ENCODE data around the gene PADI2. TPM values are rescaled to one million over a fixed set of nuclear protein-coding genes. Genes with fewer than 3 reads are reported as not detected.

Gene PADI2
- total and polyA plus RNA-seq, 2 of the 8 experiments (the other 6 are each of a cell fraction or from before 2014, with no cell fraction given) = 1.6 to 7.5 TPM

DNA sequence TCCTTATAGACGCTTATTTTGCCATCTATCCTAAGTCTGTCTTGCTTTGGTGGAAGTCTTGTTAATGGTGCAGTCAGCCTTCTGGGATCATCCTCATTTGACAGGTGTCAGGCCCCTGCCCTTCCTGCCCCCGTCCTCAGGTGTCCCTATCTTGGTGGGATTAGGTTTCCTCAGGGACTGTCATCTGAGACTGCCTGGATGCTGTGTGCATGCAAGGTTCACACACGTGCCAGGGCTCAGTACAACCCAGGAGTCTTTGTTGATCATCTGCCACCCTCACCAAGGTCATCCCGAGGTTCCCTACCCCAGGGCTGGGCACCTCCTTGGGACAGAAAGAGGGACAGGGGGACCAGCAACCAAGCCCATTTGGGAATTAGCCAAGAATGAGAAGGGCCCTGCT is 18.0 kb downstream of the PADI2 start (continued):
- TF ChIP-seq CHD7 (IDR thresholded peaks at IDR 0.05; ENCODE audit: insufficient replicate concordance, low read length) (no peak), JUN (IDR thresholded peaks at IDR 0.05; ENCODE audit: low read depth, low read length) (no peak), BRCA1 (IDR thresholded peaks at IDR 0.05; ENCODE audit: low read depth, low read length) (no peak), EGR1 (IDR thresholded peaks at IDR 0.05; ENCODE audit: borderline replicate concordance, low read depth, low read length) (no peak), CHD2 (IDR thresholded peaks at IDR 0.05; ENCODE audit: low read length) (no peak), NANOG (IDR thresholded peaks at IDR 0.05; ENCODE audit: insufficient read depth, low read depth, low read length, poor library complexity, severe bottlenecking) (no peak), CTCF (IDR thresholded peaks at IDR 0.05; ENCODE audit: control extremely low read depth in 1 of 3, insufficient read depth in 1 of 3, low read depth in 1 of 3, low read length in 3 of 3) (no peak), HDAC6 (IDR thresholded peaks at IDR 0.05; ENCODE audit: low read depth, low read length) (no peak), SP1 (IDR thresholded peaks at IDR 0.05; ENCODE audit: low read depth, low read length) (no peak), RBBP5 (IDR thresholded peaks at IDR 0.05; ENCODE audit: borderline replicate concordance, low read depth, low read length) (no peak)
